Loucy (cell line): Measurements from ENCODE around the gene MADD.

ENCODE experiments used
- CTCF ChIP-seq: fragments of 200-600 bp; sonication (generic); conservative IDR thresholded peaks from 2 replicates; pipeline ENCODE4 v1.5.1; 2014; ENCODE audit warnings: mild to moderate bottlenecking, antibody characterized with exemption, low read length
- EZH2phosphoT487 ChIP-seq: fragments of 200-600 bp; IDR thresholded peaks from 2 replicates; pipeline ENCODE4 v1.6.1; 2018; ENCODE audit warnings: antibody characterized with exemption, mild to moderate bottlenecking, moderate library complexity, borderline replicate concordance

- TF ChIP-seq CTCF (no peak), EZH2phosphoT487 (no peak)
These were observed 5.8 kb upstream of the MADD start for GRCh38 chr11:47264119-47264518.
